ENCODE results near the gene WDFY4. TPM values are rescaled to one million over a fixed set of nuclear protein-coding genes. Genes with fewer than 3 reads are reported as not detected.

The WDFY4 gene
- total RNA-seq, 4 donors from 2014 or later = 0.60 to 20.6 (median 5.1) TPM

- in situ Hi-C loops (cut with MboI; ENCODE audit: low pct_ligation_motif_present in 1 of 4, low pct_unique_long_range_greater_than_20kb in 1 of 4, low sequenced_read_pairs in 3 of 4) (loop anchor here (25.0 kb wide), 1 partner anchor 513 kb away; no protein-coding TSS in a partner anchor), intact Hi-C loops (cut with DNase I; ENCODE audit: low total_unique reads) (no loop called here)
- TF ChIP-seq EP300 (IDR thresholded peaks at IDR 0.05; ENCODE audit: low read depth) (no peak), POLR2A (IDR thresholded peaks at IDR 0.05) (no peak), POLR2AphosphoS5 (IDR thresholded peaks at IDR 0.05) (no peak), CTCF (IDR thresholded peaks at IDR 0.05) (no peak)
- Histone ChIP-seq H3K4me3 (no peak overlapping the region), H3K27me3 (no peaks in the 10 kb centered on the region), H3K27ac (no peak overlapping the region), H3K9me3 (no peaks in the 10 kb centered on the region), H3K36me3 (no peaks in the 10 kb centered on the region), H3K4me1 (no peaks in the 10 kb centered on the region)
- 68% methylated on average over 2 of the region's 2 CpGs; no CpG with 5 or more reads in 1 of the 2 donors for WGBS, 2 donors (ENCODE audit: low coverage in 1 of 2)
- DNase-seq = no peak
Observed at GRCh38 chr10:48999346-48999745, 314.7 kb downstream of the WDFY4 start.

DNA sequence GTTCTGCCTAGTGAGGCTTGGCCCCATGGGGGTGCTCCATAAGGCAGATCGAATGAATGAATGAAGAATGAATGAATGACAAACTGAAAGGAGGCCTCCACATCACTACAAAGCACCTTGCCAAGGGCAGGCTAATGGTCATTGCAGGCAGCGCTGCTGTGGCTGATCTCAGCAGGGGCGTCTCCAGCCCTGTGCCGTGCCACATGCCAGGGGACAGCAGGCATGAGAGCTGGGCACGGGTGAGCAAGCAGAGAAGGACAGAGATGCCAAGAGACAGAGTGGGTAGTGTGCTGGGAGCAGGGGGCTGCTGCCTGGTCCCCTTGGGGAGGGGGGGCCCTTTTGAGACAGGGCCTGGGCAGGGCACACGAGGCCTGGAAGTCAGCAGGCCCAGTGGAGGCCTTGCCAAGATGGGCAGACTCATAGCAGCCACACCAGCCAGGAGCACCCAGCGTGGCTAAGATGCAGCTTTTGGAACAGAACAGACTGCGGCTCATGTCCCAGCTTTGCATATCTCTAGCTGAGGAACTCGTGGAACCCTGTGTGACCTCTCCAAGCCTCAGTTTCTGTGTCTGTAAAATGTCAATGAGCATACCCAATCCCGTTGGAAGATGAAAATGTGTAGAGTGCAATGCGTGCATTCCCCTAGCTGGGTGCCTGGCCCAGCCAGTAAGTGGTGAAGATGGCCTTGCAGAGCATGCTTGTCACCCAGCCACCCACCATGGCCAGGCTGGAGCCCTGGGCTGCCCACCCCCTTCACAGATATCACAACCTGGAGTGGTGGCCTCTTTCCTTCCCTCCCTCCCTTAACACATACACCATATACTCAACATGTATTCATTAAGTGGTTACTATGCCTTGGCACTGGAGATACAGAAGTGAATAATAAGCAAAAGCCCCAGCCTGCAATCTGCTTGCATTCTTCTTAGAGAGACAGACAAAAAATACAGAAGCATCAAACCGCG, 316.0 kb downstream of the WDFY4 start:
- Histone ChIP-seq H3K4me3 (no peak overlapping the region), H3K27me3 (no peaks in the 10 kb centered on the region), H3K4me1 (no peaks in the 10 kb centered on the region), H3K36me3 (no peaks in the 10 kb centered on the region), H3K9me3 (no peaks in the 10 kb centered on the region), H3K27ac (no peak overlapping the region)
- intact Hi-C loops (cut with DNase I; ENCODE audit: low total_unique reads) = no loop called here
- in situ Hi-C loops (cut with MboI; ENCODE audit: low pct_ligation_motif_present in 1 of 4, low pct_unique_long_range_greater_than_20kb in 1 of 4, low sequenced_read_pairs in 3 of 4) = no loop called here
- TF ChIP-seq POLR2AphosphoS5 (IDR thresholded peaks at IDR 0.05) (no peak), CTCF (IDR thresholded peaks at IDR 0.05) (no peak), POLR2A (IDR thresholded peaks at IDR 0.05) (no peak), EP300 (IDR thresholded peaks at IDR 0.05; ENCODE audit: low read depth) (no peak)
- DNase-seq = no peak
- WGBS, 2 donors (ENCODE audit: low coverage in 1 of 2) = 86% methylated on average over 13 of the region's 13 CpGs; no CpG with 5 or more reads in 1 of the 2 donors

GRCh38 chr10:49001402-49001801, 316.7 kb downstream of the WDFY4 start:
- no peak for DNase-seq
- TF ChIP-seq EP300 (IDR thresholded peaks at IDR 0.05; ENCODE audit: low read depth) = no peak
- no peak for TF ChIP-seq POLR2AphosphoS5 (IDR thresholded peaks at IDR 0.05)
- TF ChIP-seq CTCF (IDR thresholded peaks at IDR 0.05) = no peak
- no peak for TF ChIP-seq POLR2A (IDR thresholded peaks at IDR 0.05)
- H3K27ac ChIP-seq = no peak overlapping the region
- 76 to 92% methylated on average over 2 to 9 of the region's 9 CpGs for WGBS, 2 donors (ENCODE audit: low coverage in 1 of 2)
- in situ Hi-C loops (cut with MboI; ENCODE audit: low pct_ligation_motif_present in 1 of 4, low pct_unique_long_range_greater_than_20kb in 1 of 4, low sequenced_read_pairs in 3 of 4) = no loop called here
- H3K36me3 ChIP-seq = no peaks in the 10 kb centered on the region
- H3K9me3 ChIP-seq = no peaks in the 10 kb centered on the region
- intact Hi-C loops (cut with DNase I; ENCODE audit: low total_unique reads) = no loop called here
- H3K4me3 ChIP-seq = no peak overlapping the region
- H3K27me3 ChIP-seq = no peaks in the 10 kb centered on the region
- H3K4me1 ChIP-seq = no peaks in the 10 kb centered on the region

DNA sequence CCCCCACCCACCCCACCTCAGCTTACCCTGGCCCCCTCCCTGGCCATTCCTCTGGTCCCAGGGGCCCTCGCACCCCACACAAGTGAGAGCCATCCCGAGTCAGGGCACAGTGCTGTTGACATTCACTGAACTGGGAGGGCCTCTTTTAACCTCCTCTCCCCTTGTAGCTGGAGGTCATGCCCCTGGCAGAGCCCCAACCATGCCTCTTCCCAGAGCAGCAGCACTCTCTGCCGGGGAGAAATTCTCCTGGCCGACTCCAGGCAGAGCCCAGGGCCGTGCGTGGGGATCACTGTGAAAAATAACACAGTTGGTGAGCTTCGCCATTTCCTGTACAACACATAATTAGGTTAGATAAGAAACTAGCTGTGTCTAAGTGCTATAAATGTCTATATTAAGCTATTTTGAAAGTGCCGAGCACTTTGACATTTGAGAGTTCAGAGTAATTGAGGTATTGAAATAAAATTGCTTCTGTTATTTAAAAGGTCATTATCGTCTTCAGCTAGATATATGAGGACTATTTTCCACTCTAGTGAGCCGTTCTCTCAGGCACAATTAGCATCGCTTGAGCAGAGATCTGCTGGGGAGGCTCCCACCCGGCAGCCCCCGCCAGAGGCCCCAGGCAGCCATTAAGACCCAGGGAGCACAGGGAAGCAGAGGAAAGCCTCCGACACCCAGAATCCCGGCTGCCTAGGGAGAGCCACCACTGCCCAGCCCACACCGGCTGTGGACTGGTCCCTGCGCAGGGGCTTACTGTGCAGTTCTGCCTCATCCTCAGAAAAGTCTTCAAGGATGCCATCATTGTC, 317.4 kb downstream of the WDFY4 start:
- 47 to 78% methylated on average over 8 to 17 of the region's 17 CpGs for WGBS, 2 donors (ENCODE audit: low coverage in 1 of 2)
- Histone ChIP-seq H3K4me3 (no peak overlapping the region), H3K27ac (no peak overlapping the region), H3K27me3 (no peaks in the 10 kb centered on the region), H3K36me3 (no peaks in the 10 kb centered on the region), H3K4me1 (no peaks in the 10 kb centered on the region), H3K9me3 (no peaks in the 10 kb centered on the region)
- no peak for DNase-seq
- intact Hi-C loops (cut with DNase I; ENCODE audit: low total_unique reads) (no loop called here), in situ Hi-C loops (cut with MboI; ENCODE audit: low pct_ligation_motif_present in 1 of 4, low pct_unique_long_range_greater_than_20kb in 1 of 4, low sequenced_read_pairs in 3 of 4) (no loop called here)
- no peak for TF ChIP-seq CTCF (IDR thresholded peaks at IDR 0.05)
